HG03575 (cell line): ENCODE measurements around the gene PLCB2.

Source experiments
- ATAC-seq: cut with Tn5 transposase; IDR thresholded peaks from one replicate; pipeline ENCODE4 v1.9.1; 2021; ENCODE audit not compliant: unreplicated experiment, insufficient number of reproducible peaks, low FRiP score; ENCODE audit errors: extremely low read depth

Gene PLCB2

DNA sequence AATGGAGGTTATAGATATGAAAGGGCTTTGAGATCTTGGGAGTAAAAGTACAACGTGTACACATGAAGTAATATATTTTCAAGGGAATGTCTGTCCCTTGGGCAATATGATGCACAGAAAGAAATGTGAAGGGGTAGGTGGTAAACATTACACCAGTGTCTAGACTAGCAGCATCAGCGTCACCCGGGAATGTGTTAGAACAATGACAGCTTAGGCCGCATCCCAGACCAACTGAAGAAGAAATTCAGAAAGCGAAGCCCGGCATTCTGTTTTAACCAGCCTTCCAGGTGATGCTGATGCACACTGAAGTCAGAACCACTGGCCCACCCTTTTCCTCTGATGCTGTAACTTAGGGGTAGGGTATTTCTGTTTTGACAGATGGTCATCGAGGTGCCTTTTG is 22.1 kb upstream of the PLCB2 start:
- ATAC-seq, result no peak

DNA sequence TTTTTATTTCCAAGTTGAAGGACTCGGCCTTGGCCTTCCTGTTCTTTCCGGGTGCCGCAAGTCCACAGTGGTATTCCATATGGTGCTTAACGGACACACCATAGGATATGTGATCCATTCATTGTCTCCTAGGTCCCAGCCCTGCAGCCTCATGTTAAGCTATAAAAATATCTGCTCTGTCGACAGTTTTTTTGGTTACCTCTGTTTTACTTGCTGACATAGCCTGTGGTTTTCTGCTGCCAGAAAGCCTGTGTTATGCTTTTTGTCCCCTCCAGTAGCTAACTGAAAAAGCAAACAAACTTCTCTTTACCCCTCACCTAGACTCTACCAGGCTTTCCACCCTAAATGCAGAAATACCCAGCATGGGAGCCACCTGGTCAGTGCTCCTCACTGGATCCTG is 21.0 kb upstream of the PLCB2 start:
- no peak for ATAC-seq

DNA sequence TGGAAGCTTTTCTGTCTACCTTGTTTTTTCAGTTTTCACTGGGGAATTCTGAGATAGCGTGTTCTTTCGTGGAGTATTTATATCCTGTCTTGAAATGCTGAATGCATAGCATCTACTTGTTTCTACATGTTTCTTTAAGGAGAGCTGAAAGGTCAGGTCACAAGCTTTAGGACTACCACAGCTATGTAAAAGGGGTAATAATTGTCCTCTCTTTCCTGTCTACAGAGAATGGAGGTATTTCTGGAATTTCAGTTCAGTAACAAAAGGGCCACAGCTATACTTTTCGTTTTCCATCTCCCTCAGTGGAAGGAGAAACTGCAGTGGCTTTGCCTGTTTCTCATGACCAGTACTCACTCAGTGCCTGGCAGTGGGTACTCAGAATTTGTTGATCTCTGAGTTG is 20.4 kb upstream of the PLCB2 start:
- no peak for ATAC-seq

DNA sequence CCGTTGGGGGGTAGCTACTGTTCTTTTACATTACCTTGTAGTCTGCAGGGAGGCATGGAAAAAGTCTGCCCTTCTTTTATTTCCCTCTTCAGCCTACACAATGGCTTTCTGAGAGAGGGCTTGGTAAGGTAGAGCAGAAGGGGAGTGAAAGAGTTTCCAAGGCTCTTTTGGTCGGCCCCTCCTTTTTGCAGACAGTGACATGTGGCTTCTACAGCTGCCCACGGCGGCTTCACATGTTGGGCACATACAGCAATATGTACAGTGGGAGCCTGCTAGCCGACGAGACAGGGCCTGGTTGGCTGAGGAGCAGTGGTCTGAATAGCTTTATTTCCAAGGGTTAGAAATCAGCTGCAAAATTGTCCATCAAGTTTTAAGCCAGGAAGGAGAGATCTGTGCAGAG is 19.7 kb upstream of the PLCB2 start:
- ATAC-seq, result no peak

DNA sequence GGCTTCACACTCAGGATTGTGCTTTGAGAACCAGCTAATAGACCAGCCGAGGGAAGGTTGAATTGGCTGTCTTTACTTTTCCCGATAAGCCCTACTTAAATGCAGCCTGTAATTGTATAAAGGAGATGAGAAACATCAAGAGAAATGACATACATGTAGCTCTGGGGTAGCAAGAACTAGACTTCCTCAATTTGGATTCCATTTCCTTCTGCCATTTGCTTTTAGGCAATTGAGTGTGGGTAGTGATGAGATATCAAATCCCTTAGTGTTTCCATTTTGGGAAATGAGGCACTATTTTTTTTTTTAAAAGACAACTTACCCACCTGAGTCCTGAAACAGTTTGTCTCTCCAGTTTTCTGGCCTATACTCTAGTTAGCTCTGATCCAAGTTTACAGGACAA is 18.0 kb upstream of the PLCB2 start:
- no peak for ATAC-seq

DNA sequence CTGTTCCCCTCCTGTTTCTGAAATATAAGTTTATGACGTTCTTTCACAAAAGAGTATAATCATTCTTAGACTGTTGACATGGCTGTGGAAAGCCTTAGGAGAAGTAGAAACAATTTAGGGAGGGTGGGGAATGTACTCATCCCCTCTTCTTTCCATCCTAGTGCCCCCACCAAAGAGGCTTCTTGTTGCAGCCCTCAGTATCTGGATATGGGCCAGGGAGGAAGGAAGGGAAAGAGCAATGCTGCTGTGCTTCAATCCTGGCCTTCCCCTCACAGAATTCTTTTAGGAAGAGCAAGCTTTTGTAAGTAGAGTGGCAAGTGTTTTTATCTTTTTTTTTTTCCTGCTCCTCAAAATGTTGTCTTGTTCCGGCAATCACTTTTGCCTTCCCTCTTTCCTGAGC is 17.5 kb upstream of the PLCB2 start:
- ATAC-seq, result no peak

DNA sequence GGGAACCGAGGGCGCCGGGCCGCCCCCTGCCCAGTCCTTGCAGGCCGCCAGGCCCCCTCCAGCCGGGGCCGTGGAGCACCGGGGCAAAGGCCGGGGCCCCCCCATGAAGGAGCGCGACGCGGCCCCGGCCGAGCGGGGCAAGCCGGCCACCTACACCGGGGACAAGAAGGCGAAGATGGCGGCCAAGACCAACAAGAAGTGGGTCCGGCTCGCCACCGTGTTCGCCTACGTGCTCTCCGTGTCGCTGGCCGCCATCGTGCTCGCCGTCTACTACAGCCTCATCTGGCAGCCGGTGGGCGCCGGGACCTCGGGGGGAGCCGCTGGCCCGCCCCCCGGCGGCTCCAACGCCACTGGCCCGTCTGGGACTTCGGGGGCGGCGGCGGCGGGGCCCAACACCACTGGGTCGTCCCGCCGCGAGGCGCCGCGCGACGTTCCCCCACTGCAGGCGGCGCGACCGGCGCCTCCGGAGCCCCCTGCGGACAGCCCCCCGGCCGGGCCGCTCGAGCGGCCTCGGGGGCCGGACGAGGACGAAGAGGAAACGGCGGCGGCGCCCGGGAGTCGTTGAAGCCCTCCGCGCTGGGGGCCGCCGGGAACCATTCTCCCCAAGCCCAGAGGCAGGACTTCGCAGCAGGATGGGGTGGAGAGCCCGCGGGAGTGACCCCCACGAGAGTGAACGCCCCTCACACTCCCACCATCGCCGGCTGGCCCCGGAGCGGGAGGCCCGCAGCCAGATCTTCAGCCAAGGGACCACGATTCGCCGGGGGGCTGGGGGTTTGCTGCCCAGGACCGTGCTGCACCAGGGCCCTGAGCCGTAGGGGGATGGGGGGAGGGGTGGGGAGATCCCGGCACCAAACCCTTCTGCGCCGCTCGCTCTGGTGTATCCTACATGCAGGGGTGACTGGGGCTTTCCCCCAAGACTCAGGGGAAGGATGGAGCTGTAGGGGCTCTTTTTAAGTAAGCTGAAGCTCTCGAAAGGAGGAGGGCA is 16.5 kb upstream of the PLCB2 start:
- ATAC-seq, result no peak

DNA sequence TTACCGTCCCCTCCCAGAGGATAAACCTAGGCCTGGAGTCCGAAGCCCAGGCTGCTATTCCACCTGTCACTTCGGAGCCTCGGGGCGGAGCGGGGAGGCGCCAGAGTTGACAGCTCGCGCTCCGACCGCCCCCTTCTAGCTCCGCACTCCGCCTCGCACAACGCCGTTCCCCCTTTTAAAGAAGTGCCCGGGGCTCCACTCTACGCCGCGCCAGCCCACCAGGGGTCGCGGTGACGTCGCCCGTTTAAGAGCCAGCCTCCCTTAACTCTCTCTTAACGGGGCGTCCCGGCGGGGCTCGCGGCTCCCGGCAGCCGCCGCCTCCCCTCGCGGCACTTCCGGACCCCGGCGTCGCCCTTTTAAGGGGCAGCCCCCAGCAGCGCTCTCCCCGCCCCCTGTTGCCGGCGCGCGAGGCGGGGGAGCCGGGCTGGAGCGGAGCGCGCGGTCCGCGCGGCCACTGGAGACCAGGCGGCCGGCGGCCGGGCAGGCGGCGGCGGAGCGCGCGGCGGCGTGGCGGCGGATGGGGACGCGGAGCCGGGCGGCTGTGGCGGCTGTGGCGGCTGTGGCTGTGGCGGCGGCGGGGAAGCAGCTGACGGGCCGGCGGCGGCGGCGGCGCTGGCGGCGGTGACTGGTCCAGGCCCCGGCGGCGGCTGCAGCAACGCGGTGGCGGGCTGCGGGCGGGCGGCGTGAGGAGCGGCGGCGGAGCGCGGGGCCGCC is 15.7 kb upstream of the PLCB2 start, which contains the start of gene INAFM2:
Gene INAFM2, plus strand, starts transcription at position 454 of the 714 bp plus-strand sequence. CDS start 364 bp downstream, outside the sequence.
- peak; percentile 66 for ATAC-seq

DNA sequence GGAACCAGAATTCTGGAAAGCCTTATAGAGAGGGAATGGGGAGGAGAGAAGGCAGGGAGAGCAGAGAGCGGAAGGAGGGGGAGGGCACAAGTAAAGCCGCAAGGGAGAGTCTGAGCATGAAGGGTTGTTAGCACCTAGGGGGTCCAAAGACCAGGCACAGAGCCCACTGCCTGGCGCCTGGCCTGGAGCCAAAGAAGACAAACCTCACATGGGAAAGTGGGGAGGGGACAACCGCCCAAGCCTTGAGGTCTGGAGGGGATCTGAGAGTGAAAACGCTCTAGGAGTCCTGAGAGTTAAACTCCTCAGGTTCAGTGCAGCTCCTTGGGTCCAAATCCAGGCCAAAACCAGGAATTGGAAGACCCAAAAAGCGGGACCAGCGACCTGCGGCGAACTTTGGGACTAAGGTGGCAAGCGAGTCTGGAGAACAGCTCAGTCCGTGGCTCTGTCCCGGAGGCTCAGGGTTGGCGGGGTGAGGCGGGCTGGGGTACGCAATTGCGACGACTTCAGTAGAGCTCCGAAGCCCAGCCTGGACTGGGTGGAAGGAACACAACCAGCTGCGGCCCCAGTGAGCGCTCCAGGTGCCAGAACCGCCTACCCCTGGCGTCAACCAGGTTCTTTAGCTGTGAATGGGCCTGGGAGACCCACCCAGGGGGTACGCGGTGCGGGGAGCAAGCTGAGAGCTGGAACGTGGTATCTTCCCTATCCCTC is 14.9 kb upstream of the PLCB2 start:
- no peak for ATAC-seq

DNA sequence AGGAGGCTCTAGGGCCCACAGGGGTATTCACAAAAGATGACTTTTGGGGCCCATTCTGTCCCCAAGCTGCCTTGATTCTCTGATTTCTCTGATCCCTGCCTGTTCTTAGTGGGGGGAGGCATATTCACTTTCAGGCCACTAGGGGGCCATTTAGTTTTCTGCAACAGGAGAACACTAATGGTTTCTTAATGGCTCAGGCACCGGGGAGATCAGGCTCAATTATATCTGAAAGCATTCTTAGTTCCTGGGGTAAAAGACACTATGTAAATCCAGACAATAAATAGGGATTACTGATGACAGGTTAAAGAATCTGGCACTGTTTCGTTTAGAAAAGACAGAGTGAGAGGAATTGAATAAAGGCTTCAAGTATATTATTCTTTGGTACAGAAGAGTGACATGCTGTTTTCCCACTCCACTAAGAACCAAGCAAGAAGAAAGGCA is 13.2 kb upstream of the PLCB2 start:
- no peak for ATAC-seq

DNA sequence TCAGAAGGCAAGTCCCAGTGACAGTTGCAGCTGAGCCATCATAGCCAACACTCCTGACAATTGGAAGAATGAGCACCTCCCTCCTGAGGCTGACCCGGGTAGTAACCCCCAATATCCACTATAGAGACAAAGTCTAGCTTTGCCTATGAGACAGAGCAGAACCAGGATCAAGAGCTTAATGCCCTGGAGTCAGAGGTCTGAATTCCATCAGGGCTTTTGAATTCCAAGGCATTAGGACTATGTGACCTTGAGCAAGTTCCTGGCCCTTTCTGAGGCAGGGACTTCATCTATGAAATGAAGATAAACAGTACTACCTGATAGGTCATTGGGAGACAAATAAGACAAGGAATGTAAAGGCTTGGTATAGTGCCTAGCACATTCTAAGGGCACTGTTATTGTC is 12.7 kb upstream of the PLCB2 start:
- no peak for ATAC-seq

DNA sequence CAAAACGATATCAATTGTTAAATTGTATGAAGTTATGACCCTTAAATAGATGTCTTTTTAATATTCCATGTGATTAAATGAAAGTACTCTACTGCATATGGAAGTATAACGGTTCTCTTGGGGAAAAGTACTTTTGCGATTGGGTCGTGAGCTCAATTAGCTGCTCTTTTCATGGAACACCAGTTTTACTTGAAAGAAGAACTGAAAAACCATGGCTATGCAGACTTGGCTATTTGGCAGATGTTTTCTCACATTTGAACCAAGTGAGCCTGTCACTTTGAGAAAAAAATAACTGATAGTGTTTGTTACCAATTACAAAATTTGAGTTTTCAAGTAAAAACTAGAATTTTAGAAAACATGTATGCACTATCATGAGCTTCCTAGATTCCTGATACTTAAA is 9.8 kb upstream of the PLCB2 start:
- ATAC-seq, result no peak

DNA sequence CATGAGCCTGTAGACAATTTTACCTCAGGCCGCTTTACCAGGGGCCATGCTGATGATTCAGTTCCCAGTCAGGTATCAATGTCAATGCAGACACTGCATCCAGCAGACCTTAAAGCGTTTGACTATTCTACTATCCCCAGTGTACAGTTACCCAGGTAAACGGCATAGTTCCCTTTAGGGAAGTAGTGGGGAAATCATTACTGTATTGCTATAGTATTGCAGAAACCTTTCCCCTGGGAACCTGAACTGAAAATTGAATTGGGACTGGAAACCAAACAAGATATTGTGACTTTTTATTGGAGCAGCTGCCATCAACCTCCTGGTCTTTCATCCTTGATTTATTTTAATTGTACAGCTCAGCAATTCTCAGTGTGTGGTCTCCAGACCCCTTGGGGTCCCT is 9.2 kb upstream of the PLCB2 start:
- ATAC-seq, result no peak

DNA sequence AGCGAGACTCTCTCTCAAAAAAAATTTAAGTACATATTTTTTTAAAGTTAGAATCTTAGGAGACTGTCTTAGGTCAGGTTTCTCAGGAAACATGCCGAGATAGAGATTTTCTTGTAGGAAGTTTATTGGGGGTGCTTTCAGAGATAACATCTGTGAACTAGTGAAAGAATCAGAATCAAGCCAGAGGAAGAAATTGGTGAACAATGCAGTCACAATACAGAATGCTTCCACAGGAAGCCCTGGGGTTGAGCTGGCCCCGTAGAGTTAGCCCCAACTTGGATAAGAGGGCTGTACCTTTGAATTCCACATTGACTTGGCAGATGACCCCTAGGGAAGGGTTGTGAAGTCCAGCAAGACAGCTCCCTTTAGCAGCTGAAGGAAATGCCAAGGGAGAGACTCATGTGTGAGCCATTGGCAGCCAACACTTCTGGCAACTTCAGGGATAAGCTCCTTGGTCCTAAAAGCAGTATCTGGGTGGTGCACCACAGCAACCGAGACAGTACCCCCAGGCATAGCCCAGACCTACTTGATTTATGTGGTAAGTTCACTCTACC is 7.1 kb upstream of the PLCB2 start:
- ATAC-seq, result no peak

DNA sequence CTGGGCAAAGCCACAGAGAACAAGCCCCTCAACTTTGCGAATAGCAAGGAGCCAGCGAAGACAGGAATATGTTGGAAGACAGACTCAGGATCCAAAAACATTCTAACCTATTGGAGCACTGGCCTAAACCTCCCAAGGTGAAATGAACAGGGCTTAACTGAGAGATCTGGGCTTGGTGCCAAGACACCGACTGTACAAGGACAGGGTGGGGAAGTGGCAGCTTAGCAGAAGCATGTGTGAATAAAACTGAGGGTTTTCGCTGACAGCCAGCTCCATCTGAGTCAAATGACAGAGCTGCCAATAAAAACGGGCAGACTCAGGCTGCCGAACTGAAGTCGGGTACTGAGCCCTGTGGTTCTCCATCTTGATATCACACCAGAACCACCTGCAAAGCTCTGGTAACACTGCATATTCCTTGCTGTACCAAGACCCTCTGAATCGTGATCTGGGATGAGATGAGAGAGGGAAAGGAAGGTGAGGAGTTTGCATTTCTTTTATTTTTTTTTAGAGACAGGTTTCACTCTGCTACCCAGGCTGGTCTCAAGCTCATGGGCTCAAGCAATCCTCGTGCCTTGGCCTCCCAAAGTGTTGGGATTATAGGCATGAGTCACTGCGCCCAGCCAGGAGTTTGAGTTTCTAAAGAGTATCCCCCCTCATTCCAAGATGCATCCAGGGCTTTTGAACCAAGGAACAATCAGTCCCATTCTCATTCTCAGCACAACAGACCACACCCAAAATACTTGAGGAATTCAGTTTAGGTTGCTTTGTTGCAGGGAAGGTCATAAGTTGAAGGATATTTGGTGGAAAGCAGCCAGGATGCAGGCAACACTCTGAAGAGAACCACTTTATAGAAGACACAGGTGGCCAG is 6.0 kb upstream of the PLCB2 start:
- ATAC-seq, result no peak

DNA sequence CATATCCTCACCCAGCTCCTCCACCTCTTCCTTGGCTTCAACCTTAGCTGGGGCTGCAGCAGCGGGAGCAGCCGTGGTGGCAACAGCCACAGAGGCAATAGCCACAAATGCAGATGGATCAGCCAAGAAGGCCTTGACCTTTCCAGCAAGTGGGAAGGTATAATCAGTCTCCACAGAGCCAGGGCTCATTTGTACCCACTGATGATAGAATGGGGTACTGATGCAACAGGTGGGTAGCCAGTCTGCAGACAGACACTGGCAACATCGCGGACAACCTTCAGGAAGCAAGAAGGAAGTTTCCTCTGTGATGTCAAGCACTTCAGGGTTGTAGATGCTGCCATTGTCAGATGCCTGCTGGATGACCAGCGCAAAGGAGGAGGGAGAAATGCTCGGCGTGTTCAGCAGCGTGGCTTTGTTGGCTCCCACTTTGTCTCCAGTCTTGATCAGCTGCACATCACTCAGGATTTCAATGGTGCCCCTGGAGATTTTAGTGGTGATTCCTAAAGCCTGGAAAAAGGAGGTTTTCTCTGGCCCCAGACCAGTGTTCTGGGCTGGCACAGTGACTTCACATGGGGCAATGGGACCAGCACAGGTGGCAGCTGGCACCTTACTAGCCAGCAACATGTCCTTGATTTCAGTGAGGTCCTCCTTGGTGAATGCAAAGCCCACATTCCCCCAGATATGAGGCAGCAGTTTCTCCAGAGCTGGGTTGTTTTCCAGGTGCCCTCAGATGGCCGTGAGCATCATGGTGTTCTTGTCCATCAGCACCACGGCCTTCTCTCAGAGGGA is 4.8 kb upstream of the PLCB2 start:
- no peak for ATAC-seq

DNA sequence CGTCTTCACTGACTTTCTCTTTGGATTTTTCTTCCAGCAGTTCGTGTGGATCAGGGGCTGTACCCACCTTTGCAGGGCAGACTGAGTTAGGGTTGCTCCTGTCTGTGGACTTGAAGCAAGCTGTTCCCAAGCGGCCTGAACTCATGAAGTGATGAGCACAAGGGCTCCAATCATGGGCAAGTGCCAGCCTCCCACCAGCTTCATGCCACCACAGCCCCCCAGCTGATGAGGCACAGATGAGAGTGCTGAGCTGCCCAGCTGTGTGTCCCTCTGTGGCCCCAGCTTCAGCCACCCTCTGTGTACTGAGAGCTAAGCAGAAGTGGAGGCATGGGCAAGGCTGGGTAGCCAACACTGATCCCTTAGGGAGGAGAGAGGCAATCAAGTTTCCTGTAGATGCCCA is 3.3 kb upstream of the PLCB2 start:
- no peak for ATAC-seq
